ENCODE data around the gene RBM3.

RBM3 gene

GRCh38 chrX:48599341-48599740 is 25.1 kb downstream of the RBM3 start:
- DNase-seq: no peak
- no peak overlapping the region for H3K4me3 ChIP-seq
- TF ChIP-seq, protein P1, sequence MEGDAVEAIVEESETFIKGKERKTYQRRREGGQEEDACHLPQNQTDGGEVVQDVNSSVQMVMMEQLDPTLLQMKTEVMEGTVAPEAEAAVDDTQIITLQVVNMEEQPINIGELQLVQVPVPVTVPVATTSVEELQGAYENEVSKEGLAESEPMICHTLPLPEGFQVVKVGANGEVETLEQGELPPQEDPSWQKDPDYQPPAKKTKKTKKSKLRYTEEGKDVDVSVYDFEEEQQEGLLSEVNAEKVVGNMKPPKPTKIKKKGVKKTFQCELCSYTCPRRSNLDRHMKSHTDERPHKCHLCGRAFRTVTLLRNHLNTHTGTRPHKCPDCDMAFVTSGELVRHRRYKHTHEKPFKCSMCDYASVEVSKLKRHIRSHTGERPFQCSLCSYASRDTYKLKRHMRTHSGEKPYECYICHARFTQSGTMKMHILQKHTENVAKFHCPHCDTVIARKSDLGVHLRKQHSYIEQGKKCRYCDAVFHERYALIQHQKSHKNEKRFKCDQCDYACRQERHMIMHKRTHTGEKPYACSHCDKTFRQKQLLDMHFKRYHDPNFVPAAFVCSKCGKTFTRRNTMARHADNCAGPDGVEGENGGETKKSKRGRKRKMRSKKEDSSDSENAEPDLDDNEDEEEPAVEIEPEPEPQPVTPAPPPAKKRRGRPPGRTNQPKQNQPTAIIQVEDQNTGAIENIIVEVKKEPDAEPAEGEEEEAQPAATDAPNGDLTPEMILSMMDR (IDR thresholded peaks at IDR 0.05): no peak
- no peaks in the 10 kb centered on the region for H3K27me3 ChIP-seq
- H3K36me3 ChIP-seq: peaks cover 14 to 54% (median 41%) of the 10 kb centered on the region in 3 donors
- no peak overlapping the region for H3K27ac ChIP-seq
- no peaks in the 10 kb centered on the region for H3K9me3 ChIP-seq
- intact Hi-C loops (cut with DNase I; ENCODE audit: low total_unique reads): loop anchor here (10.0 kb wide), 1 partner anchor 125 kb away; the partner anchor contains the start of genes FTSJ1 and SLC38A5
- H3K4me1 ChIP-seq: peaks cover 0 to 8% (median 5%) of the 10 kb centered on the region in 4 donors

- no peaks in the 10 kb centered on the region for H3K27me3 ChIP-seq
- intact Hi-C loops (cut with DNase I; ENCODE audit: low total_unique reads): no loop called here
- no peak overlapping the region for H3K27ac ChIP-seq
- TF ChIP-seq, protein P1 (IDR thresholded peaks at IDR 0.05): no peak
- peaks cover 17 to 63% (median 50%) of the 10 kb centered on the region in 3 donors for H3K36me3 ChIP-seq
- H3K9me3 ChIP-seq: no peaks in the 10 kb centered on the region
- peaks cover 0 to 8% (median 5%) of the 10 kb centered on the region in 4 donors for H3K4me1 ChIP-seq
- no peak for DNase-seq
- H3K4me3 ChIP-seq: no peak overlapping the region
These were observed 25.9 kb downstream of the RBM3 start for GRCh38 chrX:48600226-48600625.

- no peak overlapping the region for H3K4me3 ChIP-seq
- H3K4me1 ChIP-seq: peaks cover 0 to 8% (median 5%) of the 10 kb centered on the region in 4 donors
- H3K36me3 ChIP-seq: peaks cover 17 to 68% (median 50%) of the 10 kb centered on the region in 3 donors
- no peaks in the 10 kb centered on the region for H3K9me3 ChIP-seq
- H3K27me3 ChIP-seq: no peaks in the 10 kb centered on the region
- intact Hi-C loops (cut with DNase I; ENCODE audit: low total_unique reads): no loop called here
- TF ChIP-seq, protein P1 (IDR thresholded peaks at IDR 0.05): no peak
- H3K27ac ChIP-seq: no peak overlapping the region
- DNase-seq: no peak
These were observed 27.6 kb downstream of the RBM3 start for GRCh38 chrX:48601741-48602394.

GRCh38 chrX:48604701-48605100 is 30.4 kb downstream of the RBM3 start:
- no peaks in the 10 kb centered on the region for H3K27me3 ChIP-seq

GRCh38 chrX:48606091-48606490 is 31.8 kb downstream of the RBM3 start:
- intact Hi-C loops (cut with DNase I; ENCODE audit: low total_unique reads): no loop called here
- H3K27me3 ChIP-seq: no peaks in the 10 kb centered on the region
- H3K4me1 ChIP-seq: no peaks in the 10 kb centered on the region
- H3K27ac ChIP-seq: no peak overlapping the region
- no peaks in the 10 kb centered on the region for H3K9me3 ChIP-seq
- TF ChIP-seq, protein P1 (IDR thresholded peaks at IDR 0.05): no peak
- H3K36me3 ChIP-seq: peaks cover 4 to 42% (median 28%) of the 10 kb centered on the region in 3 donors
- no peak for DNase-seq
- no peak overlapping the region for H3K4me3 ChIP-seq

More at GRCh38 chrX:48604701-48605100, 30.4 kb downstream of the RBM3 start:
- TF ChIP-seq, protein P1 (IDR thresholded peaks at IDR 0.05): no peak
- H3K9me3 ChIP-seq: no peaks in the 10 kb centered on the region
- H3K27ac ChIP-seq: no peak overlapping the region
- no peaks in the 10 kb centered on the region for H3K4me1 ChIP-seq
- intact Hi-C loops (cut with DNase I; ENCODE audit: low total_unique reads): no loop called here
- H3K36me3 ChIP-seq: peaks cover 8 to 56% (median 40%) of the 10 kb centered on the region in 3 donors
- H3K4me3 ChIP-seq: no peak overlapping the region
- no peak for DNase-seq

Measured in tibial artery (tissue), 4 donors.